ENCODE data around the gene NTNG1.

NTNG1 gene

DNA sequence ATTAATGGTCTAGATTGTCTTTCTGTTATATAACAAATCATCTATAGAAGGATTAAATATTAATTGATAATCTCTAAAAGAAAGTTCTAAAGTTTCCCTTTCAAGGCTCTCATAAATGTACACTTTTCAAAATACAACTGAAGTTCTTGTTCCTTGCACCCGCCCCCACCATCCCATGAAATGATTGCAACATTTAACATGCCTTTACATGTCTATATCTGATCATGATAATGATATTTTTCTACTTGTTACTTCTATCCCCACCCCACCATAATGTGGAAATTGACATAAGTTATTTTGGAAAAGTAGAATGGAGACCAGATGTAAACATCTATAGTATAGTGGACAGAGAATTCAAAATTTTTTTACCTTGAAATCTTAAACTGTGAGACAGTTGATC, 186.6 kb downstream of the NTNG1 start:
- H4K20me1 ChIP-seq (ENCODE audit: insufficient read depth, low read length), result no peaks in the 10 kb centered on the region
- H3K27ac ChIP-seq (ENCODE audit: low read length), result no peak overlapping the region
- no peaks in the 10 kb centered on the region for H3K9me2 ChIP-seq (replicated peaks; ENCODE audit: insufficient read depth, low read length)
- H3K27me3 ChIP-seq (replicated peaks; ENCODE audit: insufficient read depth, low read length), result no peaks in the 10 kb centered on the region
- H3K9ac ChIP-seq (ENCODE audit: low read length), result no peak overlapping the region
- no peaks in the 10 kb centered on the region for H3K36me3 ChIP-seq (replicated peaks; ENCODE audit: insufficient read depth, low read length)
- TF ChIP-seq EZH2 (optimal IDR thresholded peaks at IDR 0.05; ENCODE audit: low read depth, low read length), result no peak
- TF ChIP-seq EZH2phosphoT487 (IDR thresholded peaks at IDR 0.05; ENCODE audit: low read length), result no peak
- TF ChIP-seq, protein P1, sequence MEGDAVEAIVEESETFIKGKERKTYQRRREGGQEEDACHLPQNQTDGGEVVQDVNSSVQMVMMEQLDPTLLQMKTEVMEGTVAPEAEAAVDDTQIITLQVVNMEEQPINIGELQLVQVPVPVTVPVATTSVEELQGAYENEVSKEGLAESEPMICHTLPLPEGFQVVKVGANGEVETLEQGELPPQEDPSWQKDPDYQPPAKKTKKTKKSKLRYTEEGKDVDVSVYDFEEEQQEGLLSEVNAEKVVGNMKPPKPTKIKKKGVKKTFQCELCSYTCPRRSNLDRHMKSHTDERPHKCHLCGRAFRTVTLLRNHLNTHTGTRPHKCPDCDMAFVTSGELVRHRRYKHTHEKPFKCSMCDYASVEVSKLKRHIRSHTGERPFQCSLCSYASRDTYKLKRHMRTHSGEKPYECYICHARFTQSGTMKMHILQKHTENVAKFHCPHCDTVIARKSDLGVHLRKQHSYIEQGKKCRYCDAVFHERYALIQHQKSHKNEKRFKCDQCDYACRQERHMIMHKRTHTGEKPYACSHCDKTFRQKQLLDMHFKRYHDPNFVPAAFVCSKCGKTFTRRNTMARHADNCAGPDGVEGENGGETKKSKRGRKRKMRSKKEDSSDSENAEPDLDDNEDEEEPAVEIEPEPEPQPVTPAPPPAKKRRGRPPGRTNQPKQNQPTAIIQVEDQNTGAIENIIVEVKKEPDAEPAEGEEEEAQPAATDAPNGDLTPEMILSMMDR (IDR thresholded peaks at IDR 0.05; ENCODE audit: low read length), result no peak
- H2AFZ ChIP-seq (ENCODE audit: low read length), result no peak overlapping the region
- H3K4me2 ChIP-seq (ENCODE audit: low read depth, low read length), result no peak overlapping the region
- peaks cover 5% of the 10 kb centered on the region for H3K4me1 ChIP-seq (ENCODE audit: low read length)
- no peaks in the 10 kb centered on the region for H3F3A ChIP-seq (ENCODE audit: insufficient read depth, low read length)
- no peak overlapping the region for H3K4me3 ChIP-seq (ENCODE audit: low read length)
- DNase-seq, result no peak
- H3K79me2 ChIP-seq (ENCODE audit: low read length), result no peaks in the 10 kb centered on the region
- no peaks in the 10 kb centered on the region for H3K9me3 ChIP-seq (replicated peaks; ENCODE audit: insufficient read depth, low read length)

DNA sequence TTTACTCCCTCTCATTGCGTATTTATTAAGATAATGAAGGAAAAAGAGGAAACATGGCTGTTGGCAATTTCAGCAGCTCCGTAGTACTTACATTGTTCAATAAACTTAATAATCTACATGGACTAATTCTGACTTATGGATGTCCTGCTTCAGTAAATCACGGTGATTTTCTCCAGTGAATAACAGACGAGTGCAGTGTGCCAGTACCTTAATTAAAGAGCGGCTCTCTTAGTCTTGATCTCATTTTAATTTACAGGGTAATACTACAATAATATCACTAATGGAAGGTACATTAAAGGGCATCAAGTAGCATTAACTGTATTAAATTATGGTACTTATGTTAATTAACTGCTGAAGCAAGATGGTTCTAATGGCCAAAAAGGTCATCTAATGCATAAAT, 187.2 kb downstream of the NTNG1 start:
- H3K79me2 ChIP-seq (ENCODE audit: low read length), result no peaks in the 10 kb centered on the region
- TF ChIP-seq, protein P1 (IDR thresholded peaks at IDR 0.05; ENCODE audit: low read length), result no peak
- H3K36me3 ChIP-seq (replicated peaks; ENCODE audit: insufficient read depth, low read length), result no peaks in the 10 kb centered on the region
- no peak overlapping the region for H2AFZ ChIP-seq (ENCODE audit: low read length)
- no peaks in the 10 kb centered on the region for H3K9me2 ChIP-seq (replicated peaks; ENCODE audit: insufficient read depth, low read length)
- no peak overlapping the region for H3K27ac ChIP-seq (ENCODE audit: low read length)
- H3K27me3 ChIP-seq (replicated peaks; ENCODE audit: insufficient read depth, low read length), result no peaks in the 10 kb centered on the region
- no peaks in the 10 kb centered on the region for H3F3A ChIP-seq (ENCODE audit: insufficient read depth, low read length)
- no peak for DNase-seq
- peaks cover 5% of the 10 kb centered on the region for H3K4me1 ChIP-seq (ENCODE audit: low read length)
- H4K20me1 ChIP-seq (ENCODE audit: insufficient read depth, low read length), result no peaks in the 10 kb centered on the region
- no peak overlapping the region for H3K9ac ChIP-seq (ENCODE audit: low read length)
- H3K4me3 ChIP-seq (ENCODE audit: low read length), result no peak overlapping the region
- H3K9me3 ChIP-seq (replicated peaks; ENCODE audit: insufficient read depth, low read length), result no peaks in the 10 kb centered on the region
- no peak overlapping the region for H3K4me2 ChIP-seq (ENCODE audit: low read depth, low read length)

DNA sequence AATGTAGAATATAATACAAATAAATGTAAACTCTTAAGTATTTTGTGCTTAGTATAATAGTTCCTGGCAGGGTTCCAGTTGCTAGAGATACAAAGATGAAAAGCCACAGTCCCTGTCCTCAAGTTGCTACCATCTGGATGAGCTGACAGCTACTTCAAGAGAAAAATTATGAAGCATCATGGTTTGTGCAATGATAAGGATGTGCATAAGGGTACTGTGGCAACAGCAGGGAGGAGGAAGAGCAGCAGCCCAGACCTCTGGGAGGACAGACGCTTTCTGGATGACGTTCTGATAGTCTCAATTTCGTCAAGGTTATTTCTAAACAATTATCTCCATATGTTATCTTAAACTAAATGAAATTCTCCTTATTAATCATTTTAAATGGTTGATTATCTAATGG, 198.9 kb downstream of the NTNG1 start:
- H3K4me3 ChIP-seq (ENCODE audit: low read length), result no peak overlapping the region
- no peaks in the 10 kb centered on the region for H3K36me3 ChIP-seq (replicated peaks; ENCODE audit: insufficient read depth, low read length)
- no peak overlapping the region for H3K27ac ChIP-seq (ENCODE audit: low read length)
- H3K9me3 ChIP-seq (replicated peaks; ENCODE audit: insufficient read depth, low read length), result no peaks in the 10 kb centered on the region
- no peaks in the 10 kb centered on the region for H3K27me3 ChIP-seq (replicated peaks; ENCODE audit: insufficient read depth, low read length)
- H3K9me2 ChIP-seq (replicated peaks; ENCODE audit: insufficient read depth, low read length), result no peaks in the 10 kb centered on the region
- no peaks in the 10 kb centered on the region for H3K79me2 ChIP-seq (ENCODE audit: low read length)
- no peaks in the 10 kb centered on the region for H3F3A ChIP-seq (ENCODE audit: insufficient read depth, low read length)
- no peak for TF ChIP-seq EZH2phosphoT487 (IDR thresholded peaks at IDR 0.05; ENCODE audit: low read length)
- TF ChIP-seq, protein P1 (IDR thresholded peaks at IDR 0.05; ENCODE audit: low read length), result no peak
- no peak for TF ChIP-seq EZH2 (optimal IDR thresholded peaks at IDR 0.05; ENCODE audit: low read depth, low read length)
- no peak for DNase-seq
- H3K9ac ChIP-seq (ENCODE audit: low read length), result no peak overlapping the region
- no peaks in the 10 kb centered on the region for H3K4me1 ChIP-seq (ENCODE audit: low read length)
- H4K20me1 ChIP-seq (ENCODE audit: insufficient read depth, low read length), result no peaks in the 10 kb centered on the region
- H2AFZ ChIP-seq (ENCODE audit: low read length), result no peak overlapping the region
- no peak overlapping the region for H3K4me2 ChIP-seq (ENCODE audit: low read depth, low read length)

Data from MM.1S (cell line).